Caco-2 (cell line): ENCODE measurements around the gene AFG3L2. TPM values are rescaled to one million over a fixed set of nuclear protein-coding genes. Genes with fewer than 3 reads are reported as not detected.

ENCODE experiments used
- BruUV-seq: library from RNA; stranded (reverse); fragments of 400-500 nt; replicated peaks from 2 replicates; lab custom pipeline; 2021; lab: Mats Ljungman, UMichigan
- CTCF ChIA-PET: fragments of 300-600 bp; sonication (Branson Sonifier 250); formaldehyde crosslinking; loops from one replicate; lab custom pipeline; 2022; ENCODE audit warnings: antibody characterized with exemption; lab: Charles Lee
- POLR2A ChIA-PET: fragments of 300-600 bp; sonication (Branson Sonifier 250); formaldehyde crosslinking; loops from one replicate; lab custom pipeline; 2022; ENCODE audit warnings: antibody characterized with exemption; lab: Charles Lee
- DNase-seq, 2 experiments: peaks; one replicate each; pipeline versions ENCODE4 v3.0.0 to v3.0.0-alpha.2; 2020 to 2022
- H3K27me3 ChIP-seq: replicated peaks from 2 replicates; pipeline ENCODE4 v1.6.0; 2011; ENCODE audit warnings: low read length; ENCODE audit not compliant: control insufficient read depth, insufficient read depth
- H3K36me3 ChIP-seq: 2 replicates; pipeline ENCODE4 v1.5.1; 2011; ENCODE audit warnings: low read length; ENCODE audit not compliant: control insufficient read depth, insufficient read depth
- H3K4me1 ChIP-seq: fragments of 250-450 bp; sonication (Bioruptor Pico); 2 replicates; pipeline ENCODE4 v1.5.1; 2020; ENCODE audit warnings: mild to moderate bottlenecking
- H3K4me3 ChIP-seq: 2 replicates; pipeline ENCODE4 v1.5.1; 2011; ENCODE audit warnings: low read depth, mild to moderate bottlenecking, control low read depth, low read length
- H3K9me3 ChIP-seq: fragments of 250-450 bp; sonication (Bioruptor Pico); 2 replicates; pipeline ENCODE4 v1.5.1; 2020; ENCODE audit warnings: mild to moderate bottlenecking, moderate library complexity
- H3K27ac Mint-ChIP-seq: one replicate; pipeline ENCODE4 v1.8.0; 2022; ENCODE audit warnings: mixed read lengths; ENCODE audit not compliant: unreplicated experiment
- H3K27me3 Mint-ChIP-seq: one replicate; pipeline ENCODE4 v1.8.0; 2022; ENCODE audit warnings: mixed read lengths; ENCODE audit not compliant: insufficient read depth, unreplicated experiment
- H3K36me3 Mint-ChIP-seq: one replicate; pipeline ENCODE4 v1.8.0; 2022; ENCODE audit warnings: mild to moderate bottlenecking, mixed read lengths; ENCODE audit not compliant: insufficient read depth, unreplicated experiment
- H3K4me1 Mint-ChIP-seq: one replicate; pipeline ENCODE4 v1.8.0; 2022; ENCODE audit warnings: low read depth, mixed read lengths; ENCODE audit not compliant: unreplicated experiment
- H3K4me3 Mint-ChIP-seq: one replicate; pipeline ENCODE4 v1.8.0; 2022; ENCODE audit warnings: mild to moderate bottlenecking, moderate library complexity, mixed read lengths; ENCODE audit not compliant: unreplicated experiment
- H3K9me3 Mint-ChIP-seq: one replicate; pipeline ENCODE4 v1.8.0; 2022; ENCODE audit warnings: mixed read lengths; ENCODE audit not compliant: unreplicated experiment
- intact Hi-C: fragments of 100-400 bp; cut with micrococcal nuclease; formaldehyde crosslinking; loops from one replicate; pipeline ENCODE4 v1.10.0; 2022; ENCODE audit not compliant: unreplicated experiment
- total RNA-seq: library from RNA; stranded (reverse); gene quantifications from 2 replicates; pipeline ENCODE4 v1.2.3, GENCODE V29; 2022
- TF ChIP-seq, protein P1 (sequence below), 2 experiments: fragments of 200-600 bp in 1 of 2; IDR thresholded peaks; 1 replicate in 1 of 2; 2 replicates in 1 of 2; pipeline versions ENCODE4 v1.5.1 to v1.8.0; 2011 to 2022; ENCODE audit warnings: antibody characterized with exemption in 1 of 2, control low read depth in 1 of 2, inconsistent platforms in 1 of 2, low read depth in 1 of 2, low read length in 1 of 2, mild to moderate bottlenecking in 1 of 2, moderate library complexity in 1 of 2; ENCODE audit not compliant: insufficient read depth in 1 of 2, severe bottlenecking in 1 of 2, unreplicated experiment in 1 of 2

Gene AFG3L2
- total RNA-seq, 1 experiment from 2014 or later, result 72.0 TPM

DNA sequence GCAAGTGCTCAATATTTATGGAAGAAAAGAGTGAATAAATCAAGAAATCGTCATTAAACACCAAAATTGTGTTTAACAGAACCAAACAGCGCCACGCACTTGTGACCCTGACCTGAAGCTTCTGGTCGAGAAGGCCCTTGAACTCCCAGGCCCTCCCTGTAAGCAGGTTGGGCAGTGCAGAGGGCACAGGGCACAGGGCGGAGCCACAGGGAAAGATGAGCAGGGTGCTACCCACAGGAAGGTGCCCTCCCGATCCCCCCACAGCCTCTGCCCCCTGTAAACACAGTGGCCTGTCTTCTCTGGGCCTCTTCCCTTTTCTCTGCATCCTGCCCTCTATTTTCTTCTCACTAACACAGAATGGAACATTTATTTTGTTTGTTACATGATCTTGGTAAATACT lies 85.9 kb downstream of the AFG3L2 start:
- intact Hi-C loops, result no loop called here
- TF ChIP-seq, protein P1, sequence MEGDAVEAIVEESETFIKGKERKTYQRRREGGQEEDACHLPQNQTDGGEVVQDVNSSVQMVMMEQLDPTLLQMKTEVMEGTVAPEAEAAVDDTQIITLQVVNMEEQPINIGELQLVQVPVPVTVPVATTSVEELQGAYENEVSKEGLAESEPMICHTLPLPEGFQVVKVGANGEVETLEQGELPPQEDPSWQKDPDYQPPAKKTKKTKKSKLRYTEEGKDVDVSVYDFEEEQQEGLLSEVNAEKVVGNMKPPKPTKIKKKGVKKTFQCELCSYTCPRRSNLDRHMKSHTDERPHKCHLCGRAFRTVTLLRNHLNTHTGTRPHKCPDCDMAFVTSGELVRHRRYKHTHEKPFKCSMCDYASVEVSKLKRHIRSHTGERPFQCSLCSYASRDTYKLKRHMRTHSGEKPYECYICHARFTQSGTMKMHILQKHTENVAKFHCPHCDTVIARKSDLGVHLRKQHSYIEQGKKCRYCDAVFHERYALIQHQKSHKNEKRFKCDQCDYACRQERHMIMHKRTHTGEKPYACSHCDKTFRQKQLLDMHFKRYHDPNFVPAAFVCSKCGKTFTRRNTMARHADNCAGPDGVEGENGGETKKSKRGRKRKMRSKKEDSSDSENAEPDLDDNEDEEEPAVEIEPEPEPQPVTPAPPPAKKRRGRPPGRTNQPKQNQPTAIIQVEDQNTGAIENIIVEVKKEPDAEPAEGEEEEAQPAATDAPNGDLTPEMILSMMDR (IDR thresholded peaks at IDR 0.05; ENCODE audit: insufficient read depth in 1 of 2, low read depth in 1 of 2, low read length in 1 of 2, severe bottlenecking in 1 of 2, unreplicated experiment in 1 of 2), result no peak
- BruUV-seq, result no TSS peak
- Histone ChIP-seq H3K4me3 (no peak overlapping the region), H3K9me3 (no peaks in the 10 kb centered on the region), H3K4me1 (peaks cover 8% of the 10 kb centered on the region; the same call in 1 of the 2 replicates), H3K27me3 (no peaks in the 10 kb centered on the region; the same call in 1 of the 2 replicates), H3K36me3 (no peaks in the 10 kb centered on the region)
- Mint-ChIP-seq H3K27me3 (no peaks in the 10 kb centered on the region), H3K27ac (no peak overlapping the region), H3K4me1 (peaks cover 15% of the 10 kb centered on the region), H3K4me3 (no peak overlapping the region), H3K9me3 (no peaks in the 10 kb centered on the region), H3K36me3 (no peaks in the 10 kb centered on the region)
- CTCF ChIA-PET, result interaction anchor here (1.5 kb wide), 1 partner anchor 13 kb away, joined by 3 read pairs; no protein-coding TSS in a partner anchor
- no peak for DNase-seq
- POLR2A ChIA-PET, result no interaction called here

DNA sequence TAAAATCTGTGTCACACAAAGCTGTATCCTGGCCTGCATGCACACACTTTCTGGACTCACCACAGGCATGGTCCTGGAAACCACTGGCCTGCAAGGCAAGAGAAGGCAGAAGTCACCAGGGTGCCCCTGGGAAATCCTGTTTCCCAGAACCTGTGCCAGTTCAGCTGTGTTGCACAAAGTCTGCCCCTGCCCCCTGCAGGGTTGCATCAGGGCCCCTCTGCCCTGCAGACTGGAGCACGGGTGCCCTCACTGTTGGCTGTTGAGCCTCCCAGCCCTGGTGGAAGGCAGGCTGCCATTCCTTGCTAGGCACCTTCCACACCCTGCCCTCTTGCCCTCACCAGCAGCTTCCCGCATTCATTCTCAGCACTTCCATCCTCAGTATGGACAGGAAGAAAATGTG lies 86.9 kb downstream of the AFG3L2 start:
- H3K4me3 Mint-ChIP-seq, result no peak overlapping the region
- ChIA-PET POLR2A (no interaction called here), CTCF (interaction anchor here (1.5 kb wide), 1 partner anchor 12 kb away, joined by 3 read pairs; no protein-coding TSS in a partner anchor)
- H3K36me3 Mint-ChIP-seq, result no peaks in the 10 kb centered on the region
- H3K27ac Mint-ChIP-seq, result no peak overlapping the region
- peaks cover 15% of the 10 kb centered on the region for H3K4me1 Mint-ChIP-seq
- TF ChIP-seq, protein P1 (IDR thresholded peaks at IDR 0.05; ENCODE audit: insufficient read depth in 1 of 2, low read depth in 1 of 2, low read length in 1 of 2, severe bottlenecking in 1 of 2, unreplicated experiment in 1 of 2), result no peak
- H3K27me3 Mint-ChIP-seq, result no peaks in the 10 kb centered on the region
- no TSS peak for BruUV-seq
- Histone ChIP-seq H3K36me3 (no peaks in the 10 kb centered on the region), H3K4me3 (no peak overlapping the region), H3K27me3 (no peaks in the 10 kb centered on the region; the same call in 1 of the 2 replicates), H3K4me1 (peaks cover 8% of the 10 kb centered on the region; the same call in 1 of the 2 replicates), H3K9me3 (no peaks in the 10 kb centered on the region)
- no peaks in the 10 kb centered on the region for H3K9me3 Mint-ChIP-seq
- intact Hi-C loops, result no loop called here
- DNase-seq, result no peak

DNA sequence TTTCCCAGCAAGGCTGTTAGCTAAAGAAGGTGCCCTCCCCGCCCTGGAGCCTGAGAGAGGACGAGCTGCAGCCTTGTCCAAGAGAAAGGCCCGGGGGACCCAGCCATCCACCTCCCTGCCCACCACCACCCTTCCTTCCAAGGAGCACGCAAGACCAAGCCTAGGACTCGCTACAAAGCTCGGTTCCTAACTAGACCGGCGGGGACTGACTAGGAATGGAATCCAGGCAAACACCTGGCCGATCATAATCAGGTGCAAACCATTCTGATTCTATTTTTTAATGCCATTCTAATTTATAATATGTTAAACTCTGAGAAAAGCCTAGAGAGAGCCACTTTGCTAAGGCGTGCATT lies 88.6 kb downstream of the AFG3L2 start:
- Mint-ChIP-seq H3K9me3 (no peaks in the 10 kb centered on the region), H3K4me3 (peak overlapping the region; percentile 88), H3K27ac (peak overlapping the region; percentile 68), H3K36me3 (no peaks in the 10 kb centered on the region), H3K27me3 (no peaks in the 10 kb centered on the region), H3K4me1 (peaks cover 15% of the 10 kb centered on the region)
- BruUV-seq, result TSS peak; percentile 94
- H3K9me3 ChIP-seq, result no peaks in the 10 kb centered on the region
- CTCF ChIA-PET, result interaction anchor here (0.8 to 2.6 kb wide), 4 partner anchors 10 to 220 kb away, joined by 3 to 27 read pairs (median 10); no protein-coding TSS in a partner anchor
- intact Hi-C loops, result loop anchor here (1.0 kb wide), 2 partner anchors 9 to 20 kb away; partner anchors contain the start of gene TUBB6
- H3K4me3 ChIP-seq, result peak overlapping the region; percentile 26
- POLR2A ChIA-PET, result interaction anchor here (0.7 to 2.3 kb wide), 2 partner anchors 10 to 32 kb away, joined by 4 to 28 read pairs; no protein-coding TSS in a partner anchor
- TF ChIP-seq, protein P1 (IDR thresholded peaks at IDR 0.05; ENCODE audit: insufficient read depth in 1 of 2, low read depth in 1 of 2, low read length in 1 of 2, severe bottlenecking in 1 of 2, unreplicated experiment in 1 of 2), result no peak
- no peak for DNase-seq
- no peaks in the 10 kb centered on the region for H3K36me3 ChIP-seq
- H3K4me1 ChIP-seq, result peaks cover 8% of the 10 kb centered on the region; the same call in 1 of the 2 replicates
- H3K27me3 ChIP-seq, result no peaks in the 10 kb centered on the region; the same call in 1 of the 2 replicates
